Uterus (tissue), 4 donors: Measurements from ENCODE around the gene GOLGA7B. TPM values are rescaled to one million over a fixed set of nuclear protein-coding genes. Genes with fewer than 3 reads are reported as not detected.

Experiments
- DNase-seq, 2 donors: peaks; one replicate each; pipeline ENCODE4 v3.0.0-alpha.2; 2019 to 2020
- H3K27ac ChIP-seq, 2 donors: fragments of 200-600 bp; sonication (generic); 1 replicate in 1 of 2; 2 replicates in 1 of 2; pipeline ENCODE4 v1.5.1; 2016 to 2018
- H3K27me3 ChIP-seq, 2 donors: fragments of 200-600 bp; sonication (generic); one replicate each; pipeline ENCODE4 v1.5.1; 2018 to 2019; ENCODE audit warnings: control low read depth in 1 of 2
- H3K36me3 ChIP-seq, 2 donors: fragments of 200-600 bp; sonication (generic); one replicate each; pipeline ENCODE4 v1.5.1; 2019; ENCODE audit warnings: control low read depth in 1 of 2
- H3K4me1 ChIP-seq, 2 donors: fragments of 200-600 bp; sonication (generic); one replicate each; pipeline ENCODE4 v1.5.1; 2018 to 2019; ENCODE audit warnings: control low read depth in 1 of 2
- H3K4me3 ChIP-seq, 2 donors: fragments of 200-600 bp; sonication (generic); 1 replicate in 1 of 2; 2 replicates in 1 of 2; pipeline ENCODE4 v1.5.1; 2018 to 2019; ENCODE audit warnings: mild to moderate bottlenecking in 1 of 2
- H3K9me3 ChIP-seq, 2 donors: fragments of 200-600 bp; sonication (generic); one replicate each; pipeline ENCODE4 v1.5.1; 2019; ENCODE audit warnings: control low read depth in 1 of 2
- CTCF ChIP-seq, 4 experiments: fragments of 200-600 bp in 2 of 4; fragments of 450-650 bp in 2 of 4; sonication (generic) in 2 of 4; IDR thresholded peaks; one replicate each; pipeline ENCODE4 v1.5.1; 2016 to 2019; ENCODE audit warnings: antibody characterized with exemption in 4 of 4, mild to moderate bottlenecking in 2 of 4, moderate library complexity in 1 of 4
- POLR2A ChIP-seq, 2 donors: fragments of 450-650 bp; IDR thresholded peaks; one replicate each; pipeline ENCODE4 v1.6.1; 2016; ENCODE audit warnings: antibody characterized with exemption in 2 of 2, mild to moderate bottlenecking in 1 of 2, moderate library complexity in 1 of 2
- intact Hi-C: fragments of 100-400 bp; cut with DNase I; formaldehyde crosslinking; loops from one replicate; pipeline ENCODE4 v1.15.1; 2023; ENCODE audit warnings: low total_unique reads
- total RNA-seq, 4 donors: library from RNA; depleted of rRNA in 3 of 4; stranded (reverse); fragments of >200 nt in 3 of 4; gene quantifications; one replicate each; pipeline versions ENCODE4 v1.1.0 to v1.2.4, GENCODE V29; 2014 to 2023
- donor health status: DM: yes; HTN: yes; CAD: no.

GOLGA7B gene
- total RNA-seq, 4 donors from 2014 or later, result 0.09 to 3.1 TPM; not detected in 2

- Histone ChIP-seq H3K4me3 (no peak overlapping the region), H3K4me1 (no peaks in the 10 kb centered on the region), H3K36me3 (no peaks in the 10 kb centered on the region), H3K27me3 (no peaks in the 10 kb centered on the region), H3K27ac (no peak overlapping the region), H3K9me3 (no peaks in the 10 kb centered on the region)
- intact Hi-C loops, result no loop called here
- DNase-seq, result no peak
- TF ChIP-seq POLR2A (IDR thresholded peaks at IDR 0.05) (no peak), CTCF (IDR thresholded peaks at IDR 0.05) (no peak)
Observed at GRCh38 chr10:97905276-97905675, 55.6 kb downstream of the GOLGA7B start.

- DNase-seq, result no peak
- no peak overlapping the region for H3K4me3 ChIP-seq
Observed at GRCh38 chr10:97907211-97907610, 57.6 kb downstream of the GOLGA7B start.

GRCh38 chr10:97907830-97908229 is 58.2 kb downstream of the GOLGA7B start:
- Histone ChIP-seq H3K27ac (no peak overlapping the region), H3K27me3 (no peaks in the 10 kb centered on the region), H3K9me3 (no peaks in the 10 kb centered on the region), H3K4me3 (no peak overlapping the region), H3K4me1 (no peaks in the 10 kb centered on the region), H3K36me3 (no peaks in the 10 kb centered on the region)
- DNase-seq, result no peak
- no peak for TF ChIP-seq CTCF (IDR thresholded peaks at IDR 0.05)
- intact Hi-C loops, result no loop called here

More at GRCh38 chr10:97907211-97907610, 57.6 kb downstream of the GOLGA7B start:
- no peaks in the 10 kb centered on the region for H3K36me3 ChIP-seq
- no peak overlapping the region for H3K27ac ChIP-seq
- H3K9me3 ChIP-seq, result no peaks in the 10 kb centered on the region
- H3K4me1 ChIP-seq, result no peaks in the 10 kb centered on the region
- no peak for TF ChIP-seq CTCF (IDR thresholded peaks at IDR 0.05)
- TF ChIP-seq POLR2A (IDR thresholded peaks at IDR 0.05), result no peak
- H3K27me3 ChIP-seq, result no peaks in the 10 kb centered on the region
- intact Hi-C loops, result no loop called here

- Histone ChIP-seq H3K4me1 (no peaks in the 10 kb centered on the region), H3K4me3 (no peak overlapping the region), H3K9me3 (no peaks in the 10 kb centered on the region), H3K36me3 (no peaks in the 10 kb centered on the region), H3K27ac (no peak overlapping the region), H3K27me3 (no peaks in the 10 kb centered on the region)
- intact Hi-C loops, result no loop called here
- TF ChIP-seq CTCF (IDR thresholded peaks at IDR 0.05), result no peak
- no peak for TF ChIP-seq POLR2A (IDR thresholded peaks at IDR 0.05)
- DNase-seq, result no peak
Observed at GRCh38 chr10:97910661-97911060, 61.0 kb downstream of the GOLGA7B start.

- H3K36me3 ChIP-seq, result no peaks in the 10 kb centered on the region
- H3K27me3 ChIP-seq, result no peaks in the 10 kb centered on the region
- no peaks in the 10 kb centered on the region for H3K9me3 ChIP-seq
- no peak for DNase-seq
- no peak overlapping the region for H3K4me3 ChIP-seq
- intact Hi-C loops, result no loop called here
- TF ChIP-seq CTCF (IDR thresholded peaks at IDR 0.05), result no peak
- no peak overlapping the region for H3K27ac ChIP-seq
- H3K4me1 ChIP-seq, result no peaks in the 10 kb centered on the region
Observed at GRCh38 chr10:97911217-97911616, 61.6 kb downstream of the GOLGA7B start.
